Esophagus squamous epithelium (tissue), 4 donors: ENCODE data around the gene STX12.

ENCODE experiments used
- POLR2A ChIP-seq, 4 donors: fragments of 450-650 bp; IDR thresholded peaks; one replicate each; pipeline ENCODE4 v1.6.1; 2017; ENCODE audit warnings: antibody characterized with exemption in 4 of 4, mild to moderate bottlenecking in 4 of 4, moderate library complexity in 3 of 4
- TF ChIP-seq, protein P1 (sequence below), 6 experiments: fragments of 450-650 bp in 4 of 6; fragments of 200-600 bp in 2 of 6; sonication (generic) in 2 of 6; IDR thresholded peaks; one replicate each; pipeline ENCODE4 v1.5.1; 2016 to 2019; ENCODE audit warnings: antibody characterized with exemption in 6 of 6, mild to moderate bottlenecking in 4 of 6, moderate library complexity in 4 of 6

DNA sequence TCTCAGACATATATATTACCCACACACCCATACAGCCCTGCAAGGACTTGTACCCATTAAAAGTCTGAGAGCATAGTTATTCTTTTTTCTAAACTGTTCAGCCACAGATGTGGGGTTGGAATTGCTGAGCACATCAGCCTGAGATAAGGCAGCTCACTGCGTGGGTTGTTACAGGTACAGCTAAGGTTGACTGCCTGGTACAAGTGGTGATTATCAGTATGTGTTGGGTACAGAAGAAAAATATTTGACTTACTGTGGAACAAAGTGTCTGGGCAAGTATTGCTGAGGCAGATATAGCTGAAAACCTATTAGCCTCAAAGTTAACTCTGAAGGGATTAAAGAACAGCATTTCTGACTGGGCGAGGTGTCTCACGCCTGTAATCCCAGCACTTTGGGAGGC is 5.0 kb downstream of the STX12 start:
- TF ChIP-seq, protein P1, sequence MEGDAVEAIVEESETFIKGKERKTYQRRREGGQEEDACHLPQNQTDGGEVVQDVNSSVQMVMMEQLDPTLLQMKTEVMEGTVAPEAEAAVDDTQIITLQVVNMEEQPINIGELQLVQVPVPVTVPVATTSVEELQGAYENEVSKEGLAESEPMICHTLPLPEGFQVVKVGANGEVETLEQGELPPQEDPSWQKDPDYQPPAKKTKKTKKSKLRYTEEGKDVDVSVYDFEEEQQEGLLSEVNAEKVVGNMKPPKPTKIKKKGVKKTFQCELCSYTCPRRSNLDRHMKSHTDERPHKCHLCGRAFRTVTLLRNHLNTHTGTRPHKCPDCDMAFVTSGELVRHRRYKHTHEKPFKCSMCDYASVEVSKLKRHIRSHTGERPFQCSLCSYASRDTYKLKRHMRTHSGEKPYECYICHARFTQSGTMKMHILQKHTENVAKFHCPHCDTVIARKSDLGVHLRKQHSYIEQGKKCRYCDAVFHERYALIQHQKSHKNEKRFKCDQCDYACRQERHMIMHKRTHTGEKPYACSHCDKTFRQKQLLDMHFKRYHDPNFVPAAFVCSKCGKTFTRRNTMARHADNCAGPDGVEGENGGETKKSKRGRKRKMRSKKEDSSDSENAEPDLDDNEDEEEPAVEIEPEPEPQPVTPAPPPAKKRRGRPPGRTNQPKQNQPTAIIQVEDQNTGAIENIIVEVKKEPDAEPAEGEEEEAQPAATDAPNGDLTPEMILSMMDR (IDR thresholded peaks at IDR 0.05) = no peak
- no peak for TF ChIP-seq POLR2A (IDR thresholded peaks at IDR 0.05)
